HG03097 (cell line): ENCODE measurements around the gene STH.

Source experiments
- ATAC-seq: cut with Tn5 transposase; IDR thresholded peaks from one replicate; pipeline ENCODE4 v1.9.1; 2021; ENCODE audit not compliant: unreplicated experiment, low FRiP score

Gene STH

GRCh38 chr17:45966606-45967280, 32.3 kb upstream of the STH start:
- ATAC-seq = no peak

- ATAC-seq = no peak
These were observed 31.7 kb upstream of the STH start for GRCh38 chr17:45967378-45967777.

- ATAC-seq = no peak
These were observed 30.3 kb upstream of the STH start for GRCh38 chr17:45968732-45969131.

GRCh38 chr17:45969726-45970125, 29.3 kb upstream of the STH start:
- ATAC-seq = no peak

GRCh38 chr17:45970659-45971058, 28.4 kb upstream of the STH start:
- no peak for ATAC-seq

- no peak for ATAC-seq
These were observed 27.3 kb upstream of the STH start for GRCh38 chr17:45971698-45972141.

GRCh38 chr17:45972531-45972930, 26.5 kb upstream of the STH start:
- ATAC-seq = no peak

GRCh38 chr17:45973099-45973780, 25.8 kb upstream of the STH start:
- no peak for ATAC-seq

- no peak for ATAC-seq
These were observed 24.8 kb upstream of the STH start for GRCh38 chr17:45973946-45974859.

GRCh38 chr17:45974916-45975630, 24.0 kb upstream of the STH start:
- no peak for ATAC-seq

GRCh38 chr17:45975640-45976295, 23.3 kb upstream of the STH start:
- ATAC-seq = no peak

GRCh38 chr17:45976391-45976754, 22.7 kb upstream of the STH start:
- no peak for ATAC-seq

- ATAC-seq = no peak
These were observed 22.1 kb upstream of the STH start for GRCh38 chr17:45976755-45977505.

GRCh38 chr17:45977506-45977824, 21.6 kb upstream of the STH start:
- ATAC-seq = no peak

GRCh38 chr17:45977976-45978626, 20.9 kb upstream of the STH start:
- ATAC-seq = no peak

- no peak for ATAC-seq
These were observed 19.9 kb upstream of the STH start for GRCh38 chr17:45979137-45979536.

- ATAC-seq = no peak
These were observed 18.2 kb upstream of the STH start for GRCh38 chr17:45980855-45981254.

GRCh38 chr17:45981306-45981705, 17.7 kb upstream of the STH start:
- ATAC-seq = no peak
